NCI-H82 (cell line): ENCODE data around the gene IL18R1.

Experiments
- DNase-seq: peaks from one replicate; lab custom pipeline; 2025; lab: John Stamatoyannopoulos, UW

IL18R1 gene

GRCh38 chr2:102345329-102345920 lies 10.2 kb upstream of the IL18R1 start:
- no peak for DNase-seq

GRCh38 chr2:102346381-102347130 lies 9.0 kb upstream of the IL18R1 start:
- DNase-seq: no peak

- peak; percentile 21 for DNase-seq
These were observed 5.3 kb upstream of the IL18R1 start for GRCh38 chr2:102350137-102350793.

- DNase-seq: no peak
These were observed 751 bp downstream of the IL18R1 start for GRCh38 chr2:102356381-102356712.

GRCh38 chr2:102356741-102357140 lies 1.1 kb downstream of the IL18R1 start:
- DNase-seq: no peak

GRCh38 chr2:102357937-102358336 lies 2.3 kb downstream of the IL18R1 start:
- no peak for DNase-seq

- DNase-seq: no peak
These were observed 2.9 kb downstream of the IL18R1 start for GRCh38 chr2:102358496-102358895.

GRCh38 chr2:102359527-102359926 lies 3.9 kb downstream of the IL18R1 start:
- DNase-seq: no peak

- no peak for DNase-seq
These were observed 6.1 kb downstream of the IL18R1 start for GRCh38 chr2:102361632-102362241.

GRCh38 chr2:102365763-102366162 lies 10.2 kb downstream of the IL18R1 start:
- DNase-seq: no peak

GRCh38 chr2:102366406-102367112 lies 11.0 kb downstream of the IL18R1 start:
- no peak for DNase-seq

- DNase-seq: no peak
These were observed 11.9 kb downstream of the IL18R1 start for GRCh38 chr2:102367331-102367971.

GRCh38 chr2:102368461-102369109 lies 13.0 kb downstream of the IL18R1 start:
- DNase-seq: no peak

- no peak for DNase-seq
These were observed 14.3 kb downstream of the IL18R1 start for GRCh38 chr2:102369866-102370265.

GRCh38 chr2:102376052-102376591 lies 20.5 kb downstream of the IL18R1 start:
- no peak for DNase-seq

- no peak for DNase-seq
These were observed 28.1 kb downstream of the IL18R1 start for GRCh38 chr2:102383722-102384121.

- no peak for DNase-seq
These were observed 29.9 kb downstream of the IL18R1 start for GRCh38 chr2:102385522-102385921.

- no peak for DNase-seq
These were observed 30.4 kb downstream of the IL18R1 start for GRCh38 chr2:102386004-102386403.

GRCh38 chr2:102386867-102387541 lies 31.4 kb downstream of the IL18R1 start:
- no peak for DNase-seq

- no peak for DNase-seq
These were observed 32.4 kb downstream of the IL18R1 start for GRCh38 chr2:102387763-102388546.
